ENCODE measurements around the gene ZNF670. TPM values are rescaled to one million over a fixed set of nuclear protein-coding genes. Genes with fewer than 3 reads are reported as not detected.
A peak's percentile ranks its signal among the peaks of the same experiment; 100 is the strongest.

Gene ZNF670
- total RNA-seq, 1 experiment from 2014 or later, result 13.9 TPM

DNA sequence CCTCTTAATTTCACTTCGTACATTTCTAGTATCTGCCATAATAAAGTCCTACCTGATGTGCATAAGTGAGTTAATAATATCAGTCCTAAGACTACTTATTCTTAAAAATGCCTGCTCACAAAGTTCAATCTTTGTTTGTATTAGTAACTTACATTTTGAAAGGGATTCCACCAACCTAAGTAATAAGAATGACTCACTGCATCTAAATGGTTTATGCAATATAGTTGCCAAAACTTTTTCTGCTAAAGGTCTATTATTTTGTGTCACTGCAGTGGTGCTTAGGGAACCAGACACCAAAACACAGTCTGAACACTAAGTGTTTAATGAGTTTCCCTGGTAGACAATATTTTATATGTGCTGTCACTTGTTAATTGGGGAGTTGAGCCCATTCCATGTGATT, 23.8 kb upstream of the ZNF670 start:
- Histone ChIP-seq H3K9ac (ENCODE audit: extremely low read depth, insufficient read length, low read length) (no peak overlapping the region), H2BK20ac (ENCODE audit: low read depth, low read length, poor library complexity, severe bottlenecking) (no peak overlapping the region), H3K4me1 (ENCODE audit: insufficient read depth, low read length) (peaks cover 6% of the 10 kb centered on the region; the same call in 1 of the 2 replicates), H4K20me1 (ENCODE audit: control insufficient read depth, insufficient read depth, insufficient read length) (no peaks in the 10 kb centered on the region), H2BK15ac (ENCODE audit: low read depth, low read length) (no peak overlapping the region), H3K23me2 (ENCODE audit: insufficient read length, low read depth, low read length, poor library complexity, severe bottlenecking) (no peaks in the 10 kb centered on the region), H3K27me3 (ENCODE audit: insufficient read depth, low read length) (no peaks in the 10 kb centered on the region), H2BK120ac (ENCODE audit: low read depth, low read length, poor library complexity, severe bottlenecking) (no peak overlapping the region), H3K4me2 (ENCODE audit: insufficient read depth, insufficient read length, low read length) (no peak overlapping the region), H2AFZ (ENCODE audit: low read length) (no peak overlapping the region), H3K23ac (ENCODE audit: insufficient read length, low read depth, low read length) (no peak overlapping the region), H3K18ac (ENCODE audit: insufficient read length, low read depth, low read length) (no peak overlapping the region), H2AK5ac (ENCODE audit: insufficient read length, low read length) (no peak overlapping the region), H3K79me1 (ENCODE audit: insufficient read depth, low read depth, low read length, poor library complexity, severe bottlenecking) (no peaks in the 10 kb centered on the region), H2BK5ac (ENCODE audit: insufficient read length, low read length) (no peak overlapping the region), H3T11ph (ENCODE audit: low read length) (no peak overlapping the region), H3K79me2 (ENCODE audit: insufficient read depth, low read length) (peaks cover 10% of the 10 kb centered on the region; the same call in 1 of the 2 replicates), H4K8ac (replicated peaks; ENCODE audit: insufficient read length, low read depth, low read length) (no peak overlapping the region), H3K4ac (ENCODE audit: low read depth, low read length) (no peak overlapping the region), H3K14ac (ENCODE audit: insufficient read depth, low read length) (no peak overlapping the region), H3K27ac (ENCODE audit: insufficient read length, low read depth, low read length) (no peak overlapping the region), H3K9me3 (ENCODE audit: control insufficient read depth, low read depth, low read length) (peaks cover 4% of the 10 kb centered on the region), H4K91ac (ENCODE audit: insufficient read length, low read depth, low read length) (no peak overlapping the region), H3K56ac (ENCODE audit: insufficient read length, low read depth, low read length) (no peak overlapping the region), H2BK12ac (ENCODE audit: insufficient read length, low read depth, low read length) (no peak overlapping the region), H4K5ac (ENCODE audit: insufficient read length, low read depth, low read length) (no peak overlapping the region)
- TF ChIP-seq, protein P1, sequence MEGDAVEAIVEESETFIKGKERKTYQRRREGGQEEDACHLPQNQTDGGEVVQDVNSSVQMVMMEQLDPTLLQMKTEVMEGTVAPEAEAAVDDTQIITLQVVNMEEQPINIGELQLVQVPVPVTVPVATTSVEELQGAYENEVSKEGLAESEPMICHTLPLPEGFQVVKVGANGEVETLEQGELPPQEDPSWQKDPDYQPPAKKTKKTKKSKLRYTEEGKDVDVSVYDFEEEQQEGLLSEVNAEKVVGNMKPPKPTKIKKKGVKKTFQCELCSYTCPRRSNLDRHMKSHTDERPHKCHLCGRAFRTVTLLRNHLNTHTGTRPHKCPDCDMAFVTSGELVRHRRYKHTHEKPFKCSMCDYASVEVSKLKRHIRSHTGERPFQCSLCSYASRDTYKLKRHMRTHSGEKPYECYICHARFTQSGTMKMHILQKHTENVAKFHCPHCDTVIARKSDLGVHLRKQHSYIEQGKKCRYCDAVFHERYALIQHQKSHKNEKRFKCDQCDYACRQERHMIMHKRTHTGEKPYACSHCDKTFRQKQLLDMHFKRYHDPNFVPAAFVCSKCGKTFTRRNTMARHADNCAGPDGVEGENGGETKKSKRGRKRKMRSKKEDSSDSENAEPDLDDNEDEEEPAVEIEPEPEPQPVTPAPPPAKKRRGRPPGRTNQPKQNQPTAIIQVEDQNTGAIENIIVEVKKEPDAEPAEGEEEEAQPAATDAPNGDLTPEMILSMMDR (conservative IDR thresholded peaks at IDR 0.05), result no peak
- WGBS (ENCODE audit: extremely low coverage, insufficient read length, low lambda C conversion rate), result no CpG with 5 or more reads among the region's 1 CpG
- Mint-ChIP-seq H3K27ac (no peak overlapping the region), H3K4me1 (peaks cover 20 to 23% of the 10 kb centered on the region in 2 experiments), H3K9me3 (peaks cover 12 to 21% of the 10 kb centered on the region in 2 experiments; a peak in 4 of 5 replicates), H3K27me3 (ENCODE audit: low read depth) (no peaks in the 10 kb centered on the region), H3K36me3 (ENCODE audit: insufficient read depth in 1 of 3, low read depth in 3 of 3) (peaks cover 26 to 50% (median 47%) of the 10 kb centered on the region in 3 experiments), H3K4me3 (peak overlapping the region; percentile 13 to 29; a peak in 4 of 5 replicates)
- no peak for DNase-seq
